PC-9 (cell line): Measurements from ENCODE around the gene C16orf86. TPM values are rescaled to one million over a fixed set of nuclear protein-coding genes. Genes with fewer than 3 reads are reported as not detected.

Experiments used
- BruUV-seq: library from RNA; stranded (reverse); fragments of 400-500 nt; replicated peaks from 2 replicates; lab custom pipeline; 2021; lab: Mats Ljungman, UMichigan
- CTCF ChIA-PET: fragments of 300-600 bp; sonication (Branson Sonifier 250); formaldehyde crosslinking; loops from one replicate; lab custom pipeline; 2022; ENCODE audit warnings: antibody characterized with exemption; lab: Charles Lee
- POLR2A ChIA-PET: fragments of 300-600 bp; sonication (Branson Sonifier 250); formaldehyde crosslinking; loops from one replicate; lab custom pipeline; 2022; ENCODE audit warnings: antibody characterized with exemption; ENCODE audit not compliant: unreplicated experiment; lab: Charles Lee
- DNase-seq, 2 experiments: peaks; one replicate each; pipeline versions ENCODE4 v3.0.0 to v3.0.0-alpha.2; 2015 to 2022; ENCODE audit warnings: mixed read lengths in 1 of 2
- H2AFZ ChIP-seq: fragments of 200-600 bp; sonication (generic); 2 replicates; pipeline ENCODE4 v1.8.1; 2017; ENCODE audit warnings: antibody characterized with exemption
- H3F3A ChIP-seq: fragments of 200-600 bp; sonication (generic); 2 replicates; pipeline ENCODE4 v1.8.1; 2017; ENCODE audit warnings: antibody characterized with exemption, mild to moderate bottlenecking, low read depth; ENCODE audit not compliant: insufficient read depth
- H3K27ac ChIP-seq: fragments of 200-600 bp; sonication (generic); 2 replicates; pipeline ENCODE4 v1.6.1; 2016; ENCODE audit warnings: mixed run types
- H3K27me3 ChIP-seq: fragments of 200-600 bp; sonication (generic); 2 replicates; pipeline ENCODE4 v1.6.1; 2016; ENCODE audit warnings: low read depth, mixed run types; ENCODE audit not compliant: insufficient read depth
- H3K36me3 ChIP-seq: fragments of 200-600 bp; sonication (generic); 2 replicates; pipeline ENCODE4 v1.6.1; 2016; ENCODE audit warnings: low read depth, mixed run types
- H3K4me1 ChIP-seq: fragments of 200-600 bp; sonication (generic); replicated peaks from 2 replicates; pipeline ENCODE4 v1.6.1; 2016; ENCODE audit warnings: mixed run types; ENCODE audit not compliant: insufficient read depth
- H3K4me2 ChIP-seq: fragments of 200-600 bp; sonication (generic); 2 replicates; pipeline ENCODE4 v1.6.1; 2017; ENCODE audit warnings: mixed run types
- H3K4me3 ChIP-seq: fragments of 200-600 bp; sonication (generic); 2 replicates; pipeline ENCODE4 v1.6.1; 2016; ENCODE audit warnings: mixed run types
- H3K79me2 ChIP-seq: fragments of 200-600 bp; sonication (generic); 2 replicates; pipeline ENCODE4 v1.6.1; 2017; ENCODE audit warnings: low read depth, mixed run types
- H3K9me2 ChIP-seq: fragments of 200-600 bp; sonication (generic); 2 replicates; pipeline ENCODE4 v1.8.1; 2017; ENCODE audit warnings: mild to moderate bottlenecking; ENCODE audit not compliant: insufficient read depth
- H3K9me3 ChIP-seq: fragments of 200-600 bp; sonication (generic); 2 replicates; pipeline ENCODE4 v1.8.1; 2016; ENCODE audit warnings: low read depth; ENCODE audit not compliant: insufficient read depth
- H4K20me1 ChIP-seq: fragments of 200-600 bp; sonication (generic); 2 replicates; pipeline ENCODE4 v1.8.1; 2017; ENCODE audit not compliant: insufficient read depth
- EZH2 ChIP-seq: fragments of 200-600 bp; sonication (generic); IDR thresholded peaks from 2 replicates; pipeline ENCODE4 v1.8.0; 2017; ENCODE audit warnings: antibody characterized with exemption, low read depth
- intact Hi-C: fragments of 100-400 bp; cut with micrococcal nuclease; formaldehyde crosslinking; loops from one replicate; pipeline ENCODE4 v1.10.0; 2022; ENCODE audit not compliant: unreplicated experiment
- total RNA-seq: library from RNA; stranded (reverse); gene quantifications from 2 replicates; pipeline ENCODE4 v1.2.3, GENCODE V29; 2021
- TF ChIP-seq, protein P1 (sequence below): fragments of 200-600 bp; sonication (generic); conservative IDR thresholded peaks from 2 replicates; pipeline ENCODE4 v1.6.1; 2017; ENCODE audit warnings: mixed run types, antibody characterized with exemption, mild to moderate bottlenecking, moderate library complexity

The C16orf86 gene
- total RNA-seq, 1 experiment from 2014 or later, result 0.46 TPM

GRCh38 chr16:67644038-67644437, 22.6 kb upstream of the C16orf86 start:
- POLR2A ChIA-PET, result interaction anchor here (0.6 kb wide), 1 partner anchor 502 kb away, joined by 3 read pairs; no protein-coding TSS in a partner anchor
- H3K9me2 ChIP-seq, result no peaks in the 10 kb centered on the region
- DNase-seq, result no peak
- no peaks in the 10 kb centered on the region for H3K36me3 ChIP-seq
- no peaks in the 10 kb centered on the region for H3K4me1 ChIP-seq
- no peaks in the 10 kb centered on the region for H3K9me3 ChIP-seq
- H3K27ac ChIP-seq, result no peak overlapping the region
- H3K27me3 ChIP-seq, result no peaks in the 10 kb centered on the region
- no TSS peak for BruUV-seq
- H4K20me1 ChIP-seq, result no peaks in the 10 kb centered on the region
- no peak overlapping the region for H3K4me3 ChIP-seq
- H3F3A ChIP-seq, result peaks cover 12% of the 10 kb centered on the region; the same call in 1 of the 2 replicates
- H3K4me2 ChIP-seq, result no peak overlapping the region
- TF ChIP-seq, protein P1, sequence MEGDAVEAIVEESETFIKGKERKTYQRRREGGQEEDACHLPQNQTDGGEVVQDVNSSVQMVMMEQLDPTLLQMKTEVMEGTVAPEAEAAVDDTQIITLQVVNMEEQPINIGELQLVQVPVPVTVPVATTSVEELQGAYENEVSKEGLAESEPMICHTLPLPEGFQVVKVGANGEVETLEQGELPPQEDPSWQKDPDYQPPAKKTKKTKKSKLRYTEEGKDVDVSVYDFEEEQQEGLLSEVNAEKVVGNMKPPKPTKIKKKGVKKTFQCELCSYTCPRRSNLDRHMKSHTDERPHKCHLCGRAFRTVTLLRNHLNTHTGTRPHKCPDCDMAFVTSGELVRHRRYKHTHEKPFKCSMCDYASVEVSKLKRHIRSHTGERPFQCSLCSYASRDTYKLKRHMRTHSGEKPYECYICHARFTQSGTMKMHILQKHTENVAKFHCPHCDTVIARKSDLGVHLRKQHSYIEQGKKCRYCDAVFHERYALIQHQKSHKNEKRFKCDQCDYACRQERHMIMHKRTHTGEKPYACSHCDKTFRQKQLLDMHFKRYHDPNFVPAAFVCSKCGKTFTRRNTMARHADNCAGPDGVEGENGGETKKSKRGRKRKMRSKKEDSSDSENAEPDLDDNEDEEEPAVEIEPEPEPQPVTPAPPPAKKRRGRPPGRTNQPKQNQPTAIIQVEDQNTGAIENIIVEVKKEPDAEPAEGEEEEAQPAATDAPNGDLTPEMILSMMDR, result no peak
- TF ChIP-seq EZH2, result no peak
- intact Hi-C loops, result no loop called here
- no peaks in the 10 kb centered on the region for H3K79me2 ChIP-seq
- CTCF ChIA-PET, result no interaction called here
- no peak overlapping the region for H2AFZ ChIP-seq

GRCh38 chr16:67645397-67646121, 21.1 kb upstream of the C16orf86 start:
- Histone ChIP-seq H3K36me3 (no peaks in the 10 kb centered on the region), H3K4me3 (no peak overlapping the region), H3K4me1 (no peaks in the 10 kb centered on the region), H3K27me3 (peaks cover 5% of the 10 kb centered on the region), H2AFZ (no peak overlapping the region), H3K9me3 (no peaks in the 10 kb centered on the region), H4K20me1 (no peaks in the 10 kb centered on the region), H3K4me2 (no peak overlapping the region), H3K9me2 (no peaks in the 10 kb centered on the region), H3F3A (peaks cover 11% of the 10 kb centered on the region; the same call in 1 of the 2 replicates), H3K79me2 (no peaks in the 10 kb centered on the region), H3K27ac (no peak overlapping the region)
- CTCF ChIA-PET, result interaction anchor here (0.6 to 0.9 kb wide), 4 partner anchors 12 to 125 kb away, joined by 5 to 11 read pairs (median 6); no protein-coding TSS in a partner anchor
- DNase-seq, result no peak
- POLR2A ChIA-PET, result no interaction called here
- TF ChIP-seq, protein P1, result no peak
- no peak for TF ChIP-seq EZH2
- no TSS peak for BruUV-seq
- intact Hi-C loops, result no loop called here

GRCh38 chr16:67647111-67647651, 19.4 kb upstream of the C16orf86 start:
- Histone ChIP-seq H2AFZ (no peak overlapping the region), H3K79me2 (no peaks in the 10 kb centered on the region), H3K36me3 (no peaks in the 10 kb centered on the region), H3K4me1 (no peaks in the 10 kb centered on the region), H3K9me3 (no peaks in the 10 kb centered on the region), H3K9me2 (no peaks in the 10 kb centered on the region), H3K27me3 (peaks cover 21% of the 10 kb centered on the region), H4K20me1 (no peaks in the 10 kb centered on the region), H3K27ac (no peak overlapping the region), H3K4me2 (no peak overlapping the region), H3F3A (peaks cover 6% of the 10 kb centered on the region; the same call in 1 of the 2 replicates), H3K4me3 (no peak overlapping the region)
- DNase-seq, result no peak
- CTCF ChIA-PET, result no interaction called here
- POLR2A ChIA-PET, result no interaction called here
- no TSS peak for BruUV-seq
- TF ChIP-seq EZH2, result no peak
- TF ChIP-seq, protein P1, result no peak
- intact Hi-C loops, result no loop called here
